ENCODE results near the gene CAB39.
A peak's percentile ranks its signal among the peaks of the same experiment; 100 is the strongest.

The CAB39 gene

DNA sequence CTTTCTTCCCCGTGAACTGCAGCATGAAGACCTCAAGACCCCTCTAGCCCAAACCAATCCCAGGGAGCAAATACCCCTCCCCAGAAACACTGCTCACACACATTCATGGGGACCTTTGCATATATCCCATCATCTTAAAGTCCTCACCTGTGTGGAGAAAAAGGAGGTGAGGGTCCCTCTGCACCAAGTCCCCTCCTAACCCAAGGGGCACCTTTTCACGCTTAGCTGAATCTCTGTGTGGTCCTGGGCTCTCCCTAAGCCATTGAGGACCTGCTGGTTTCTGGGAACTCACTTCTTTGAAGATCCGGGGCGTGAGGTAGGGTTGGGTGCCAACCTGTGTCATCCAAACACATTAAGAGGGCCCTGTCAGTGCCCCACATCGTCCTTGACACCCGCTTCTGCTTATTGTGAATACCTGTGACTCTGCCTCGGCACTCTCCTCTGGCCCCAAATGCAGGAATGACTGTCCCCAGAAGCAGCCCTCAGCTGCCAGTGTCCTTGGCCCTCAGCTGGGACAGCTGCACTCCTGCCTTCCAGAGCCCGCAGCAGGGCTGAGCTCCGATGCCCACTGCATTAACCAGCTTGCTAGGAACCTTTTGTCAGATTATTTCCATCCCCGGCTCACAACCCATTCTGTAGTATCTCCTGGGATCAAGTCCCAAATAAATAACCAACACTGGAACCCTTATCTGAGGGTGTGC lies 110.8 kb downstream of the CAB39 start:
- no peak for DNase-seq

DNA sequence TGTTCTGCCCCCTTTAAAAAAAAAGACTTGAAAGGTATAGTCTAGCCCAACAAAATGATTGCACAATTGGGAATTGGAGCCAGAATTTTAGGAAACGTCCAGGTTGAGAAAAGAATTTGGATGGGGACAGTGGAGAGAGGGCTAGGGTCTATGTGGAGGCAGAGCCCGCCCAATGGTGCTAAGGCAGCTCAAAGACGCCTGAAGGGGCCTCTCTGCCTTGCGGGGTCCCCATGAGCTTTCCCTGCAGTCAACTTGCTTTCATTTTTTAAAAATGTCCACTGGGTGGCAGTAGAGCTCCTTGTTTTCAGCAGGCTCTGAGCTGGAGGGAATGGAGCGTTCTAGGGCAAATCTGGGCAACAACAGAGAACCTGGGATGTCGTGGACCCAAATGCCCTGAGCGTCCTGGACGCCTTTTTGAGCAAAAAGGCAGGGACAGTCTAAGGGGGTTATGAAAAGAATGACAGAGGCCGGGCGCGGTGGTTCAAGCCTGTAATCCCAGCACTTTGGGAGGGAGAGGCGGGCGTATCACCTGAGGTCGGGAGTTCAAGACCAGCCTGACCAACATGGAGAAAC lies 111.8 kb downstream of the CAB39 start:
- peak; percentile 79 for DNase-seq

DNA sequence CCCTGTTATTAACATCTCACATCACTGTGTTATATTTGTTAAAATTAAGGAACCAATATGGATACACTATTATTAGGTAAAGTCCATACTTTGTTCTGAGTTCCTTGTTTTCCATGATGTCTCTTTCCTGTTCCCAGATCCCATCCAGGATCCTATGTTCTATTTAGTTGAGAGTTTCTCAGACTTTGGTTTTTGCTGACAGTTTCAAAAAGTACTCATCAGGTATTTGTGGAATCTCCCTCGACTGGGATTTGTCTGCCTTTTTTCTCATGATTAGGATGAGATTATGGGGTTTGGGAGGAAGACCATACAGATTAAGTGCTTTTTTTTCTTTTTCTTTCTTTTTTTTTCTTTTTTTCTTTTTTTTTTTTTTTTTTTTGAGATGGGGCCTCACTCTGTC lies 112.7 kb downstream of the CAB39 start:
- no peak for DNase-seq

DNA sequence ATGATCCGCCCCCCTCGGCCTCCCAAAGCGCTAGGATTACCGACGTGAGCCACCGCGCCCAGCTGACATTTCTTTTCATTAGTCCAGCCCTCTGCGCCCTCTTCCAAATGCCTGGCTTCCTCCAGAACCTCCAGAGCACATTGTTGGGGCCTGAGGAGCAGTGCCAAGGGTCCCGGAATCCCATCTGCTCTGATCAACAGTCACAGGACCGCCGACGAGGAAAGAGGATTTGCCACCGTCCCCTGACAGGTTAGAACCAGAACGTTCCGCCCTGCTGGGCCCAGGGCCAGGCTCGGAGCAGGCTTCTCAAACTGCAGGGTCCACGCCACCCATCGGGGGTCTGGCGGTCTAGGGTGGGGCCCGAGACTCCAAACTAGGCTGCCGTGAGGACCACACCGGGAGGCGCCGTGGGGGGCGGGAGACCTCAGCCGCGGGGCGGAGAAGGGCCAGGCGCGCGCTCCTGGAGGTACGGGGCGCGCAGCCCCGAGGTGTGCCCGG lies 115.2 kb downstream of the CAB39 start:
- no peak for DNase-seq

DNA sequence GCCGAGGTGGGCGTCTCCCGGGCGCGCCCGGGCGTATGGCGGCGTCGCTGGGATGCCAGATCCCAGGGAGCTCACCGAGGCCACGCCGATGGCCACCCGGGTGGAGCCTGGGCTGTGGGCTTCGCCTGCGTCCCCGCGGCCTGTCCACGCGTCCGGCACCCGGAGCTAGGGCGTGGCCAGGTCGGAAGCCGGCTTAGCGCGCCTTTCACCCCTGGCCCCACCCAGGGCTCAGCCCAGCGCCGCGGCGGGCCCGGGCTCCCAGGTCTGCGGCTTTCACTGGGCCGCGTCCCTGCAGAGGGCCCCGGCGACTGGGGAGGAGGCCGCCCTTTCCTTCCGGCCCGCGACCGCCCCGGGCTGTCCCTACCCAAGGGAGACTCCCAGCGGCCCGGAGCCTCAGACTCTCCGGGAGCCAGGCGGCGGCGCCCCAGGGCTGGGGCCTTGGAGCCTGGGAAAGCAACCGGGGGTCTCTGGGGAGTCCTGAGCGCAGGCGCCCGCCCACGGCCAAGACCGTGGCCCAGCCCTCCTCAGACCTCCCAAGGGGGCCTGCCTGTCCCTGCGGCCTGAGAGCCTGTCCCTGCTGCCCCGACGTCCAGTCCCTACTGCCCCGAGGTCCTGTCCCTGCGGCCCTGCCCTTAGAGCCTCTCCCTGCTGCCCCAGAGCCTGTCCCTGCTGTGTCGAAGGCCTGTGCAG lies 115.8 kb downstream of the CAB39 start:
- no peak for DNase-seq

DNA sequence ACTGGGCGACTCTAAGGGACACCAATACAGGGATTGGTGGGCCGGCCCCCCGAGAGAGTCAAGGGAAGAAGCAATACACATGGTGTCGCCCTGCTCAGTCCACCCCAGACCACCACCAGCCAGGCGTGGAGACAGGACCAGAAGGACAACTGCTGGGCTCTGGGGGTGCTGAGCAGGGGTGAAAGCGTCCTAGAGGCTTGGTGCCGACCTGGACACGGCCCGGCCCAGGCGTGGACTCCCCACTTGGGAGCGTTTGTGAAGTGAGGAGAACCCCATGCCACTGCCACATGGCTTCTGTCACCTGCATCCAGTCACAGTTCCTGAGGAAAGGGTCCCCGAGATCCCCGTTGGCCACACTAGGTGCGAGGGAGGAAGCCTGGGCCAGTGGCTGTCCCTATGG lies 116.7 kb downstream of the CAB39 start:
- no peak for DNase-seq

DNA sequence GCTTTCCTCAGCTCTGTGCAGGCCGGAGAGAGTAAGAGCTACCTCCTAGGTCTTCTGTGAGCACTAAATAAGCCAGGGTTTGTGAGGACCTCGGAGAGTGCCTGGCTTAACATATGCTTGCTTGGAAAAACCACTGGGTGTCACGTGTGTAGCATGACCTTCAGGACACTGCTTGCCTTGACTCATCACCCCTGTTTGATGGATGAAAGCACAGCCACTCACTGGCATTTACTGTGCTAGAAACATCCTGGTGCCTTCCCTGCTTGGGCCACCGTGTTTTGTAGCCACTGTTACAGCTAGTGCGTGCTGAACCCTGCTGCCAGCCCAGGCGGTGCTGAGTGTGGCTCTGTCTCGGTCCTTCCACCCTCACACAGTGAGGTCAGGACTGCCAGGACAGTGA lies 117.3 kb downstream of the CAB39 start:
- DNase-seq: no peak

DNA sequence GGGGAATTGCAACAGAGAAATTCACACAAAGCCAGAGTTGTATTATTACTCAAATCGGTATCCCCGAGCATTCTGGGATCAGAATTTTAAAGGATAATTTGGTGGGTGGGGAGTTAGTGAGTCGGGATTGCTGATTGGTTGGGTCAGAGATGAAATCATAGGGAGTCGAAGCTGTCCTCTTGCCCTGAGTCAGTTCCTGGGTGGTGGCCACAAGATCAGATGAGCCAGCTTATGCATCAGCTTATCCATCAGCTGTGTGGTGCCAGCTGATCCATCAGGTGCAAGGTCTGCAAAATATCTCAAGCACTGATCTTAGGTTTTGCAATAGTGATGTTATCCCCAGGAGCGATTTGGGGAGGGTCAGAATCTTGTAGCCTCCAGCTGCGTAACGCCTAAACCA lies 117.8 kb downstream of the CAB39 start:
- DNase-seq: no peak

DNA sequence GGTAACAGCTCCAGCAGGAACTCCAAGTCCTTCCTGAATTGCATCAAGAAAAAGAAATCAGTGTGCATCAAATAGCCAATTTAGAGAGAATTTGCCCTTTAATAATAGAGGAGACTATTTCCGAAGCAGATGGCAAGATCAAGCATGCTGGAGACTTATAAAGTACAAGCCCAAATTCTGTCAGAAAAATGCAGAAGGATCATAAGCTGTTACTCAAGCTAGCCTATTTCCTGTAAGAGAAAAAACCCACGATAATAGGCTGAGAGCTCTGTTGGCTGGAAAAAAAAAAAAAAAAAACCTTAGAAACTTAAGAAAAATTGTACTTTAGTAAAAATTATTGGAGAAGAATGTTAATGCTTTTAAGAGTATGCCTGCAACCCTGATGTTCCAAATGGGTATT lies 127.7 kb downstream of the CAB39 start:
- no peak for DNase-seq

DNA sequence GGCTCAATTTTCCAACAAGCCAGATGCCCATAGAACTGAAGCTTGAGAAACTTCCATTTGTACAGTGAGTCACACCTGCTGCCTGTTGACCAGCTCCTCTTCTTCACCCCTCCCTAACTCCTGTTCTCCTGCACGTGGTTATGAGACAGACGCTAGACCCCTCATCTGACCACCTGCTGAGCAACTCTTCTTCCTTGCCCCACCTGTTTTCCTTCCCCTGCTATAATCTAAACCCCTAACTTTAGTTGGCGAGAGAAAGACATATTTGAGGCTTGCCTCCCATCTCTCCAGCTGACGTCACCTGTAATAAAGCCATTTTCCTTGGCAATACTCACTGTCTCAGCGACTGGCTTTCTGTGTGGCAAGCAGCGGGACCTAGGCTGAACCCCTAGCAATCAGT lies 129.8 kb downstream of the CAB39 start:
- DNase-seq: no peak

DNA sequence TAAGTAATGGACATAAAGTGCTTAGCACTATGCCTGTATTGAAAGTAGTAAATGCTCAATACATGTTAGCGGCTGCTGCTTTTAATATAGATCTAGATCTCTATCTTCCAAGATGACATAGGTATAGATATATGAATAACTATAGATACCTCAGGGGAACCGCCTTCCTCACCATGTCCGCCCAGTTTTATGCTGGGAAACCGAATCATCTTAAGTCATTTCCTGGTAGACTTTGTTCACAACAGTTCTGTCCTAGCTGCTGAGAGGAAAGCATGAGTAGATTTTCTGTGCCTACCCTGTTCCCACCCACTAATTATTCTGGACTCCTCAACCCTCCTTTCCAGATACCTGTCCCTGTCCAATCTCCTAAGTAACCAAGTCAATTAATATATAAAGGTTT lies 130.5 kb downstream of the CAB39 start:
- no peak for DNase-seq

DNA sequence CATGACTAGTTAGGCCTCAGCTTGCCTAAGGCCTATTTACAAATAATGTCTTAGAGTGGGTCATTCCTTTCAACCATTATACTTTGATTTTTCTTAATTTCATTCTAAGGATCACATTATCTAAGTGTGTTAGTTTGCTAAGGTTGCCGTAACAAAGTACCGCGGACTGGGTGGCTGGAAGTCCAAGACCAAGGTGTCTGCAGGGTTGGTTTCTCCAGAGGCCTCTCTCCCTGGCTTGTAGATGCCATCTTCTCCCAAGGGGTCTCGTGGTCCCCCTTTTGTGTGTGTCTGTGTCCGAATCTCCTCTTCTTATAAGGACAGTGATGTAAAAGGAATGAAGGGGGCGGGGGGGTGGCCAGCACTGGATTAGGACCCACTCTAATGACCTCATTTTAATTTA lies 133.7 kb downstream of the CAB39 start:
- no peak for DNase-seq

DNA sequence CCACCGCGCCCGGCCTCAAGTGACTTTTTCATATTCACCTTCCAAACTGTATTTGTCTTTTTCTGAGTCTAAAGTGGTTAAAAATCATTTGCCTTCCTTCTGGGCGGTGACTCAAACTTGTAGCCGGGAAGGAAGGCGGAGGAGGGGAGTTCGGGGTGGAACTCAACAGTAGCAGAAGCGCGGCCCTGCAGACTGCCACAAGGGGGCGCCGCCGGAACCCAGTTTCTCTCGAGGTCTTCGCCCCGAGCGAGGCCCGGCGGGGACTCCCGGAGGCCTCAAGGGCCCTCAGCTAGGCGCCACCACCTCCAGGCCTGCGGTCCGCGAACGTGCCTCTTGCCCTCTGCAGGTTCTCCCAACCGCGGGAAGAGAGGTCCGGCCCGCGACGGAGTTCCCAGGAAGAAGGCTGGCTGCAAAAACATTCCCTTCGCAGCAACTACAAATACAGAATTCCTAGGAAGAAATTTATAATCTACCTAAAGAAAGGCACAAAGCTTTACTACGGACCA lies 135.3 kb downstream of the CAB39 start:
- DNase-seq: no peak

DNA sequence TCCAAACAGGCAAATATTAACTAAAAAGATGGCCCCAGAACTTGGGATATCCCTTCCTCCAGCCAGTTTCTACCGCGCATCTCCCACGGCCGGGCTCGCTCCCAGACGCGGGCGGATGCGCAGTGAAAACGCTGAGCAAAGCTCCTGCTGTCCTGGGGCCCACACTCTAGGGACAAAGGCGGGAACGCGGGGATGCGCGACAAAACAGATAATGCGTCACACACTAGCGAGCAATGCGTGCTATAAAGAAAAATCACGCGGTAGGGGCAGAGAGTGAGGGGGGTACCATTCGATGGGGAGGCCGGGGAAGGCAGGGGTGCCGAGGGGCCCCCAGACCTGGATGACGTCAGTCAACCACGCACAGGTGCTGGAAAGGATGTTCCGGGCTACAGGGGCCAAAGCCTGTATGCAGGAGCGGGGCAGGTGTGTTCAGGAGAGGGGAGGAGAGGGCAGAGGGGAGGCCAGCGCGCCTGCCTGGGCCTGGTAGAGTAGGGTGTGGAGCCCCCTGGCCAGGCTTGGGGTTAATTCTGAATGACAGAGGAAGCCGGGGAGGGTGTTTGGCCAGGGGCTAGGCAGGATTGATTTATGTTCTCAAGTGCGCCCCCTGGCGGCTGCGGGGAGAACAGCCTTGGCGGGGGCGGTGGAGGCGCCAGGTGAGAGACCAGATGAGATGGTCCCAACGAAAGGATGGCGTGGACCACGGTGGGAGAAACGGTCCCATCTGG lies 137.2 kb downstream of the CAB39 start:
- no peak for DNase-seq

DNA sequence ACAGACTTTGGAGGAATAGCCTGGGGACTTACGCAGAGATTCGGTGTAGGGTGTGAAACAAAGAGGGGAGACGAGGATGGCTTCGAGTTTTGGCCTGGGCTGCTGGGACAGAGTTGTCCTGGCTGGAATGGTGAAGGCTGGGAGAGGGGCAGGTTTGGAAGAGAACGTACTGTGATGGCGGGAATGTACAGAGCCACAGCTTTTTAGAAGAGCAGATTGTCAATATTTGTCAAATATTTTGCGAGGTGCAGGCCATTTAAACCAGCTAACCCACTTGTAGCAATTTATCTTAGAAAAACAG lies 137.7 kb downstream of the CAB39 start:
- no peak for DNase-seq

DNA sequence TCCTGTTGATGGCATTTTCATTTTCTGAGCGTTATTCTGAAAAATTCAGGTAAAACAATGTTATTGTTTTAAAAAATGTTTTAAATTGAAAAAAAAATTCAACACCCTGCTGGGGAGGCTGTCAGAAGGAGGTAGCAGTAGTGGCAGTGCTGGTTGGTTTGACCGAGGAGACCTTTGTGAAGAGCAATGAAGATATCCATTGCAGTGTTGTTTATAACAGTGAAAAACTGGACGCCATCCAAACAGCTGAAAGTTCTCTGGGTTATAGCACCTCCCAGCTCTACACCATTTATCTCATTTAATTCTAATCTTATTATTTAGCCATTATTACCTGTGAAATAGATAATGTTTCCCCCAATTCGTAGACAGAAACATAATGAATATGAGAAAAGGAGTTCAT lies 139.5 kb downstream of the CAB39 start:
- no peak for DNase-seq

DNA sequence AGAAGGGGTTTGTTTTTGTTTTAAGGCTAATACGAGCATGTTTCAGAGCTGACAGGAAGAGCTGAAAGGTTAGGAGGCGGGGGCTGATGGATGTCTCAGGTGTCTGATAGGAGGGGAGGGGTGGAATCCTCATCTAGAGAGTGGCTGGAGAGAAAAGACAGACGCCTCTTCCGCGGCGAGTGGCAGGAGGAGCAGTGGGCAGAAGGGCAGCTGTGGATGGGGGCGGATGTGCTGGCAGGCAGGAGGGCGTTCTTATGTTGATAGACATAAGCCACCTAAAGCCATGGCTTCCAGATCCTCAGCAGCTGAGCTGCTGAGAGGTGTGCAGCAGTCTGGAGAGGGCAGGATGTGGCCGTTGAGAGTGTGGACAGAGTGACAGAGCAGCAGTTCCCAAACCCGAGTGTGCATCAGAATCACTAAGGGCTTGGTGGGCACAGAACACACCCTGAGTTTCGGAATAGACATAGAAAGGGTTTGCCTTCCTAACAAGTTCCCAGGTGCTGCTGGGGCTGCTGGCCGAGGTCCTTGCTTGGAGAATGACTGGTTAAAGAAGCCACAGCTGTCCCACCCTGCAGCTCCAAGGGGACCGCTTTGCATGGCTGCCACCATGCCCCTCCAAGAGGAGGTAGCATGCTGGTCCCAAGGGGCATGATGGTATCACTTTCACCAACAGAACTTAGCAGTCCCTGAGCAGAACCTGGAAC lies 149.1 kb downstream of the CAB39 start:
- DNase-seq: no peak

DNA sequence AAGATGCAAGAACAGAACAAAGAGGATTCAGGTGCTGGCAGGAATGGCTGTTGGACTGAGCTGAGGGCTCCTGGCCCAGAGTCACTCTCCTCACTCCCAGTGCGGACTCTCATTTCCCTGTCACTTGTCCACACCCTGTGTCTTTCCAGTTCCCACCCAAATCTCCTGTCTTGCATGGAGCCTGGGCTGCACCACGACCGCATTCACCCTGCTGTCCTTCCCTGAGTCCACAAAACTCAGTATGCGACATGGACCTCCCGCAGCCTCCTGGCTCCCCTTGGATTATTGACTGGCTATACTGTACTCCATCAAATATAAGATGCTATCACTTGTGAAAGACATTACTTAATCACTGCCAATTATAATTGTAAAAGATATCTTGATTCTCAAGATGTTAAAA lies 149.7 kb downstream of the CAB39 start:
- DNase-seq: no peak

DNA sequence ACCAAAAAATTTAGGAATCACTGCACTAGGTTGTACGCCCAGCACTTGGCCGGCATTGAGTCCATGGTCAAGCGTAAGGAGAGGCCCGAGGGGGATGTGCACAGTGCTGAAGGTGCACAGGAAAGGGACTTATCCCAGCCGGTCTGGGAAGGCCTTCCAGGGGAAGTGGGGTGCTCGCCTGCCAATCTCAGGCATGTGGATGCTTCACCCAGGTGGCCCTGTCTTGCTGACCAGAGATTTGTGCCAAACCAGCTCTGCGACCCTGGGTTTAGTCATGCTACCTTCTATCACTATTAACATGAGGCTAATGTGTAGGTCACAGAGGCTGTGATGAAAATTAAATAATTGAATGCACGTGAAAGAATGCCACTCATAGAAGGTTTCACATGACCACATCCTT lies 150.4 kb downstream of the CAB39 start:
- no peak for DNase-seq

DNA sequence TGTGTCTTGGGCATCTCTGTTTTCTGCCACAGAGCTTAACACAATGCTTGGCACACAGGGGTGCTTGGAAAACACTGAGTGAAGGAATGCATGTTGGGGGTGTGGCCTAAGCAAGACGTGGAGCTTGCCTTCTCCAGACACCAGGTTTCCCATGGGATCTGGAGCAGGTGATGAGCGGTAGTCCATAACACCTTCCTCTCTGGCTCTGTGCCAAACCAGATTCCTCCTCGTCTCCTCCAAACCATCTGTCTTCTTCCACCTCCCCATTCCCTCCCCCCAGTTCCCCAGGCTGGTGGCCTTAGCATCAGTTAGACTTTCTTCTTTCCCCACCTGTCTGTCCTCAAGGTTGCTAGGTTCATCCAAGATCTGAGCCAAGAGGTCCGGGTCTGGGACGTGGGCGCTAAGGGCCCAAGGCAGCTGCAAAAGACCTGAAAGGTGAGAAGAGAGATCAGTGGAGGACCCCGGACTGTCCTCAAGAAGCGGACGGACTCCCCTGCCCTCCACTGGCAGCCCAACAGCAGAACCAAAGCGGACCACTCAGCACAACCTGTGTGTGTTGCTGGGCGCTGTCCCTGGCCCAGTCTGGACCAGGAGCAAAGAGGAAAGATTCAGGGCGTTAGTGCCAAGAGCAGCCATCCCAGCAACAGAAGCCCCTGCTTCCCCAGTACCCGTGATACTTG lies 150.9 kb downstream of the CAB39 start:
- DNase-seq: no peak

DNA sequence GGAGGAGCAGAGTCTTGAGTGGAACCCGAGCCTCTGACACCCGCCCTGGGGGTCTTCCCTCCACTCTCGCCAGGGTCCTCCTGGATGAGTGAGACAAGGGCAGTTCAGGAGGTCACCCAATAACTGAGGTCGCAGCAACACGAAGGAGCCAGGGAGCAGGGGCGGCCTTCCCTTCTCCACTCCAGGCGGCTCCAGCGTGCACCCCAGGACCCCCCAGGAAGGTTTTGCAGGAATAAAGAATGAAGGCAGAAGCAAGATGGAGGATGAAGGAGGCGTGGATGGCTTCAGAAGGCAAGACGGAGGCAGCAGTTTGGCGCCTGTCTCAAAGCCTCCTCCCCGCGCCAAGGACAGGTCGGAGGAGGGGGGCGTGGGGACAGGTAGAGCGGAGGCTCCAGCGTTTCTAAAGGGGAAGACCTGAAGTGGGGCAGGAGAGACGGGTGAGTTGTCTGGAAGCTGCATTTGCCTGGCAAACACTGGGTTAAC lies 151.5 kb downstream of the CAB39 start:
- DNase-seq: no peak

DNA sequence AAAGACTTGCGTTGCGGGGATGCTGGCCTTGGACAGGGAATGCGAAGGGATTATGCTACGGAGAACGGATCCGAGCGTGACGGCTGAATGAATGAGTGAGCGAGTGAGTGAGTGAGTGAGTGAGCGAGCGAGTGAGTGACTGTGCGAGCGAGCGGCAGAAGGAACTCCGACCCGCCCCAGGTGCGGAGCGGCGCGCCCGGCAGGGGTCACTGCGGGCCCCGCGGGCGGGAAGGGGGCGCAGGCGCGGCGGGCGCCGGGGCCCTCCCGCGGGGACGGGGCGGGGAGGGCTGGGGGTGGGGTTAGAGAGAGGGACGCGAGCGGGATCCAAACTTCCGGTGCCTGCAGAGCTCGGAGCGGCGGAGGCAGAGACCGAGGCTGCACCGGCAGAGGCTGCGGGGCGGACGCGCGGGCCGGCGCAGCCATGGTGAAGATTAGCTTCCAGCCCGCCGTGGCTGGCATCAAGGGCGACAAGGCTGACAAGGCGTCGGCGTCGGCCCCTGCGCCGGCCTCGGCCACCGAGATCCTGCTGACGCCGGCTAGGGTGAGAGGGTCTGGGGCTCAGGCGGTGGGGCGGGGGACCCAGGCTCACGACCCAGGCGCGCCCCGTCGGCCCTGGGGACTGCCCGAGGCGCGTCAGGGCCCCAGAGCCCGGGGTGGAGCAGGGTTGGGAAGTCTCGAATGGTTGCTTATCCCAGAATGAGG lies 152.1 kb downstream of the CAB39 start, which contains the start of gene ITM2C:
ITM2C (plus strand) TSS at position 338 of the 702 bp plus-strand sequence; CDS start at position 422, 84 bp downstream.
- peak; percentile 75 for DNase-seq
